ENCODE data around the gene CIC. TPM values are rescaled to one million over a fixed set of nuclear protein-coding genes. Genes with fewer than 3 reads are reported as not detected.

Gene CIC
- total RNA-seq, 1 donor from 2014 or later = 115 TPM

- TF ChIP-seq CTCF (IDR thresholded peaks at IDR 0.05) = no peak
- peaks cover 7% of the 10 kb centered on the region for H3K4me1 Mint-ChIP-seq (ENCODE audit: unreplicated experiment)
- H3K36me3 Mint-ChIP-seq (ENCODE audit: unreplicated experiment) = peaks cover 39% of the 10 kb centered on the region
- no peak for DNase-seq (ENCODE audit: extremely low spot score, unreplicated experiment)
- no peaks in the 10 kb centered on the region for H3K27me3 Mint-ChIP-seq (ENCODE audit: unreplicated experiment)
- H3K4me3 Mint-ChIP-seq (ENCODE audit: unreplicated experiment) = no peak overlapping the region
- H3K9me3 Mint-ChIP-seq (ENCODE audit: unreplicated experiment) = no peaks in the 10 kb centered on the region
- no peak overlapping the region for H3K27ac Mint-ChIP-seq (ENCODE audit: unreplicated experiment)
Measured at GRCh38 chr19:42230571-42230970, 38.5 kb upstream of the CIC start.

DNA sequence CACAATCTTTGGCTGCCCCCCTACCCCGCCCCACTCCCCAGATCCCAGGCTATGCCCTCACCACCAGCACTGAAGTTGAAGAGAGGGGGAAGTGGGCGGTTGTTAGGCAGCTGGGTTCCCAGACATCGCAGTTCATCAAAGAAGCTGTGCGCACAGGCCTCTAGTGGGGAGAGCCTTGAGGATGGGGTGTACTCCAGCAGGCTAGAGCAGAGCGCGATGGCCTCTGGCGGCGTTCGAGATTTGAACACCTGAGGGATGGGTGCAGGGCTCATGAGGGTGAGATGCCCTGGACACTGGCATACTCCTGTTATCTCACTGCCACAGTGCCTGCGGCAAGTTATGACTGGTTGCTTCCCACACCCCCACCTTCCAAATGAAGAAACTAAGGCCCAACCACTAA, 36.6 kb upstream of the CIC start:
- peaks cover 7% of the 10 kb centered on the region for H3K4me1 Mint-ChIP-seq (ENCODE audit: unreplicated experiment)
- no peak overlapping the region for H3K27ac Mint-ChIP-seq (ENCODE audit: unreplicated experiment)
- no peaks in the 10 kb centered on the region for H3K27me3 Mint-ChIP-seq (ENCODE audit: unreplicated experiment)
- peaks cover 35% of the 10 kb centered on the region for H3K36me3 Mint-ChIP-seq (ENCODE audit: unreplicated experiment)
- no peaks in the 10 kb centered on the region for H3K9me3 Mint-ChIP-seq (ENCODE audit: unreplicated experiment)
- TF ChIP-seq CTCF (IDR thresholded peaks at IDR 0.05) = no peak
- DNase-seq (ENCODE audit: extremely low spot score, unreplicated experiment) = no peak
- H3K4me3 Mint-ChIP-seq (ENCODE audit: unreplicated experiment) = no peak overlapping the region

DNA sequence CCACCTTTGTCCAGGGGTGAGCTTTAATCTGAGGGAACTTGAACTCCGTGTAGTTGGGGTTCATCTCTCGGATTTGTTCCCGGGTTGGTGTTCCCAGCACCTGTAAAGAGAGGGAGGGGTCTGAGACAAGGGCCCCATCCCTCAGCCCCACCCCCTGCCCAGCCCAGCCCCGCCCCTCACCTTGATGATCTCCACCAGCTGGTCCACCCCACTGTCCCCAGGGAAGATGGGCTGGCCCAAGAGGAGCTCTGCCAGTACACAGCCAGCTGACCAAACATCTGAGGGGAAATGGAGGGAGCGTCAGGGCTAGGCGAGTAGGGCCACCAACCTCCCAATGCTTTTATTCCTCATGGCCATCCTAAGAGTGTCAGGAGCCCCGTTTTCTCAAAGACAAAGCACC, 35.9 kb upstream of the CIC start:
- H3K4me1 Mint-ChIP-seq (ENCODE audit: unreplicated experiment) = peaks cover 7% of the 10 kb centered on the region
- H3K27me3 Mint-ChIP-seq (ENCODE audit: unreplicated experiment) = no peaks in the 10 kb centered on the region
- H3K27ac Mint-ChIP-seq (ENCODE audit: unreplicated experiment) = no peak overlapping the region
- H3K4me3 Mint-ChIP-seq (ENCODE audit: unreplicated experiment) = no peak overlapping the region
- no peaks in the 10 kb centered on the region for H3K9me3 Mint-ChIP-seq (ENCODE audit: unreplicated experiment)
- TF ChIP-seq CTCF (IDR thresholded peaks at IDR 0.05) = no peak
- H3K36me3 Mint-ChIP-seq (ENCODE audit: unreplicated experiment) = peaks cover 30% of the 10 kb centered on the region
- no peak for DNase-seq (ENCODE audit: extremely low spot score, unreplicated experiment)

DNA sequence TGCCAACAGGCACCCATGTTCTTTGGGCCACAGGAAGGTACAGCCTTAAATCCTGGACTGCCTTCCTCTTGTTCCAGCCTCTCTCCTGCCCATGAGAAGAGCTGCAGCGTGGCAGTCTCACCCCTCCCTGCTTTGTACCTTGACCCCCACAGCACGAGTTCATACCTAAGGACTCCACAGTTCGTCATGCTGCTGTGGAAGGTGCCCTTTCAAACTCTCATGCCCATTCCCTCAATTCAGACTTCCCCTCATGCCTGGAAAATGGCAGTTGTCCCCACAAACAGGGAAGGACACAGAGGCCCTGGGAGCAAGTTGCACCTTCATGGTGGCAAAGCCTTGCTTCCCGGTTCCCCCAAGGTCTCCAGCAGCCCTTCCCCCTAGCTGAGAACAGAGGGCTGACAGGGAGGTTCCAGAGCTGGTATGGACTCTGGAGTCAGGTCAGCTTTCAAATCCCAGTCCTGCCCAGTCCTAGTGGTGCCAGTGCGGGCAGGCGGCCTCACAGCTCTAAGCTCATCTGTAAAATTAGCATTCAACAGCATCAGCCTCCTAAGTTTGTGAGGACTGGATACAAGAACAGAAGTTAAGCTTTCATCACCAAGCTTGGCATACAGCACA, 35.3 kb upstream of the CIC start:
- Mint-ChIP-seq H3K4me1 (ENCODE audit: unreplicated experiment) (peaks cover 7% of the 10 kb centered on the region), H3K27ac (ENCODE audit: unreplicated experiment) (no peak overlapping the region), H3K36me3 (ENCODE audit: unreplicated experiment) (peaks cover 27% of the 10 kb centered on the region), H3K9me3 (ENCODE audit: unreplicated experiment) (no peaks in the 10 kb centered on the region), H3K27me3 (ENCODE audit: unreplicated experiment) (no peaks in the 10 kb centered on the region), H3K4me3 (ENCODE audit: unreplicated experiment) (no peak overlapping the region)
- no peak for TF ChIP-seq CTCF (IDR thresholded peaks at IDR 0.05)
- no peak for DNase-seq (ENCODE audit: extremely low spot score, unreplicated experiment)

DNA sequence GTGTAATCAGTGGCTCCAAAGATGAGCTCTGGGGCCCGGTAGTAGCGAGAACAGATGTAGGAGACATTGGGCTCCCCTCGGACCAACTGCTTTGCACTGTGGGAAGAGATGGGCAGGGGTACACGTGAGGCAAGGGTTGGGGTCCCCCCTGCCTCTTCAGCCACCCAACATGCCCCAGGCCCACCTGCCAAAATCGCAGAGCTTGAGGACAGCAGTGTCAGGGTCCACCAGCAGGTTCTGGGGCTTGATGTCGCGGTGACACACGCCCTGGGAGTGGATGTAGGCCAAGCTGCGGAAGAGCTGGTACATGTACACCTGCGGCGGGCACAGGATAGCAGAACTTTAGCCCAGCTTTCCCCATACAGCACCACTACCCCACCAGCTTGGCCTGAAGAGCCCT, 34.7 kb upstream of the CIC start:
- H3K9me3 Mint-ChIP-seq (ENCODE audit: unreplicated experiment) = no peaks in the 10 kb centered on the region
- TF ChIP-seq CTCF (IDR thresholded peaks at IDR 0.05) = no peak
- peaks cover 10% of the 10 kb centered on the region for H3K4me1 Mint-ChIP-seq (ENCODE audit: unreplicated experiment)
- no peak overlapping the region for H3K4me3 Mint-ChIP-seq (ENCODE audit: unreplicated experiment)
- DNase-seq (ENCODE audit: extremely low spot score, unreplicated experiment) = no peak
- H3K27ac Mint-ChIP-seq (ENCODE audit: unreplicated experiment) = no peak overlapping the region
- H3K27me3 Mint-ChIP-seq (ENCODE audit: unreplicated experiment) = no peaks in the 10 kb centered on the region
- H3K36me3 Mint-ChIP-seq (ENCODE audit: unreplicated experiment) = peaks cover 30% of the 10 kb centered on the region
